HG02840 (cell line): ENCODE data around the gene XBP1.
"Not testable (repeated sequence)": the region's sequence is repeated elsewhere in the genome, so short reads cannot be mapped to it uniquely, and the experiment has no call there.

Experiments
- ATAC-seq: cut with Tn5 transposase; IDR thresholded peaks from one replicate; pipeline ENCODE4 v1.9.1; 2021; ENCODE audit warnings: mild to moderate bottlenecking, moderate library complexity, moderate number of reproducible peaks; ENCODE audit not compliant: unreplicated experiment, low FRiP score

Gene XBP1

DNA sequence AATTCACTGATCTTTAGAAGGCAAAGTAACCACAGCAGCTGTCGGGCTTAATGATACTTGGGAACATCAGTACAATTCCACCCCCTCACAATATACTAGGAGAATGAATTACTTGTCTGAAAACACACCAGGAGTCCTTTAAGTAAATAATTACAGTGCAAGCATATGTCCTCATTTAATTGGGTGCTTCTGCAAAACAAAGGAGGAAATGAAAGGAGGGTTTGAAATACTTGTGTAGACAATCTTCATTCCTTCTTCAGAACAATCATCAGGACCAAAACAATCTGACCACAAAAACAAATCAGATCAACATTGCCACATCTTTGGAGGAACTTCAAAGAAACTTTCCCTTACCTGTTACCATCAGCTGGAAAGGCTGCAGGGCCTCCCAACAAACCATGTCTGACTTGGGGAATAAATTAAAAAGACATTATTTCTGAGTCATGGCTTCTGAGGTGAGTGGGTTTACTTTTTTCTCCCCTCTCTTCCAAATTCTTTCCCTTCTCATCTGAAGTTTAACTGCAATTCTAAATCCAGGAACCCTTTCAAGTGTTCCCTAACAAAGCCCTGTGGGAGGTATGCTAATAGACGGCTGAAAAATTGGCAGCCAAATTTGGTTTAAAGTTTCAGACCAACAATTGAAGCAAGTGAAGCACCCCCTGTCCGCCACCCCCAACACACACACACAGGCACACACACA lies 40.4 kb downstream of the XBP1 start:
- no peak for ATAC-seq

DNA sequence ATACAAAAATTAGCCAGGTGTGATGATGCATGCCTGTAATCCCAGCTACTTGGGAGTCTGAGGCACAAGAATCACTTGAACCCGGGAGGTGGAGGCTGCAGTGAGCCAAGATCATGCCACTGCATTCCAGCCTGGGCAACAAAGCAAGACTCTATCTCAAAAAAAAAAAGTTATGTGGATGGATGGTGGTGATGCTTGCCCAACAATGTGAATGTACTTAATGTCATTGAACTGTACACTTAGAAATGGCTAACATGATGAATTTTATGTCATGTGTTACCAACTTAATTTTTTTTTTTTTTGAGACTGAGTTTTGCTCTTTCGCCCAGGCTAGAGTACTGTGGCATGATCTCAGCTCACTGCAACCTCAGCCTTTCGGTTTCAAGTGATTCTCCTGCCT lies 45.9 kb downstream of the XBP1 start:
- ATAC-seq = not testable (repeated sequence)

GRCh38 chr22:28750471-28750881 lies 49.9 kb downstream of the XBP1 start:
- ATAC-seq = no peak
